Measurements from ENCODE around the gene SMIM33.
"Not testable (repeated sequence)": the region's sequence is repeated elsewhere in the genome, so short reads cannot be mapped to it uniquely, and the experiment has no call there.

The SMIM33 gene
- 0.31 to 0.76 (median 0.56) reads per million in 4 donors for total RNA-seq

DNA sequence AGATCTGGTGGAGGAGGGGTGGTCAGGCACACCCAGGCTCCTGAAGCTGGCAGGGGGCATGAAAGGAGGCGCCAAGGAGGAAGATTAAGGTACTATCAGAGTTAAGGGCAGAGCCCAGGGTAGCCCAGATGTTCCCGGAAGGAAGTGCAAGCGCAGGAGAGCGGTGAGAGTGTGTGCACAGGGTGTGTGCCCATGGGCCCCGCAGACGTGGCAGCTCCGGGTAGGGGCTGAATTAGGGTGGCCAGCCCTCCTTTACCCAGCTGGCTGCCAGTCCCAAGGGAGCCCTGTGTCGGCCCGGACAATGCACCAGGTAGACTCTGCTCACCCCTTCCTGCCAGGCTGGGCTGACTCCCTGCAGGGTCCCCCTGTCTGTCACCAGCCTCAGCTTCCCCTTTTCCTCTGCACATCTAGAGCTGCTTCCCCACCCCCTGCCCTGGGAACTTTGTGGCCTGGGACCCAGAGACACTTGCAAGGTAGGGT lies at the start of gene SMIM33:
Gene SMIM33 (plus strand): TSS at position 184 of the 480 bp plus-strand sequence. CDS start 118 bp downstream, at position 302.
- peak in 2 of 5 donors; percentile 35 to 59 for DNase-seq

DNA sequence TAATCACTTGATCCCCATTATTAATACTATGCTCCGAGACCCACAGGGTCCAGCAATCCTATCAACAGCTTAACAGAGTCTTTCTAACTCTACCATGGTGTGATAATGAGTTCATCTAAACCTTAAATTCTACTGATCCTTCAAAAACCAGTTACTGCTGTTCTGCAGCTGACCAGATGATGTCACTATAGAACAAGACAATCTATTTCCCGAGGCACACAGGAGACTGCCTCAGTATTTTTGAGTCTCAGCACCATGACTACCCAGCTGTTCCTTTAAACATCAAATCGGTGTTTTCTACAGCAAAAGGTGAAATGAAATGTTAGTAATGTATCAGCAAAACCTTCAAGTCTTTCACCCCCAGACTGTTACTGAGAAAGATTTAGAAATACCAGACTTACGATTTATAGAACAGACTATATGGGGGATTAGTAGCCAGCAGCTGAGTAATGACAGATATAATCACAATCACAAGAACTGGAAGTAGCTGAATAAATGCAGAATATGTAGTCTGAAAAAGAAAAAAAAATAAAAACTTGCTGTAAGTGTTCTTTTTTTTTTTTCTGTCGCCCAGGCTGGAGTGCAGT lies 48.4 kb upstream of the SMIM33 start:
- DNase-seq: peak in 4 of 5 donors; percentile 23 to 83 (median 47)

DNA sequence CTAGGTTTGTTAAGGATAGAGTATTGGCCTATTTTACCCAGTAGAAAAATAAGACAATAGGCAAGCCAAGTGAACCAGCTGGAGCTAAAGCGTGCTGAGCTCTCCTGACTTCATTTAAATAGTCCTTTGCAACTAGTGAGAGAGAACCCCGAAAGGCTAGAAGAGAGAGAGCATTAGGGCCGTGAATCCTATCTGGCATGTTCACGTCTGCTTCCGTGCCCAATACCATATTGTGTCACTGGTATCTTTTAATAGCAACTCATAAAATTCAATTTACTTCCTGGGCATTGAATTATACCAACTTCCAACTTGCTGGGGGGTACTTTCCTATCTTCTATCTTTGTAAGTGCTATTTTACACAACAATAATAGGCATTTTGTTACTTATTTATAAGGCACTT lies 45.3 kb upstream of the SMIM33 start:
- DNase-seq: no peak

DNA sequence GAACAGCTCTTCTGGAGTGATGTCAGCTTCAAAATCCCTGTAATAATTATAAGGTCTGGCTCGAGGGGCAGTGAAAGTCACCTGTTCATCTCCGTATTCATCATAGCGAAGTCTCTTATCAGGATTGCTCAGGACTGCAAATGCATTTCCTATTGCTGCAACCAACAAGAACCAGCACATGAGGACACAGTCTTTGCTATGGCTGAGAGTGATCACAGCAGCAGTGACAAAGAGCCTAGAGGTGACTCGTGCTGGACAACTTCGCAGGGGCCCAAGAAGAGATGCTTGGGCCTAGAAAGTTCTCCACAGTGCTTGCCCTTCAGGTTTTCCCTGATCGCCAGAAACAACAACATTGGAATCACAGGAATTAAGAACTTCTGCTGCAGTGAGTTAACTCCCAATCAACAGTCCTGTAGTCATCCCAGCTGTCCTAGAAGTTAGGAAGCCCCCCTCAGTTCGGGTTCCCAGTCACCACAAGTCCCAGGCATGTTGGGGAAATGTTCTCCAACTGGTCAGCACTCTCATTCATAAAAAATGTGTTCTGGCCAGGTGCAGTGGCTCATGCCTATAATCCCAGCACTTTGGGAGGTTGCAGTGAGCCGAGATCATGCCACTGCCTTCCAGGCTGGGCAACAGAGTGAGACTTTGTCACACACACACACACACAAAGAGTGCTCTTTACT lies 44.5 kb upstream of the SMIM33 start:
- DNase-seq: no peak

DNA sequence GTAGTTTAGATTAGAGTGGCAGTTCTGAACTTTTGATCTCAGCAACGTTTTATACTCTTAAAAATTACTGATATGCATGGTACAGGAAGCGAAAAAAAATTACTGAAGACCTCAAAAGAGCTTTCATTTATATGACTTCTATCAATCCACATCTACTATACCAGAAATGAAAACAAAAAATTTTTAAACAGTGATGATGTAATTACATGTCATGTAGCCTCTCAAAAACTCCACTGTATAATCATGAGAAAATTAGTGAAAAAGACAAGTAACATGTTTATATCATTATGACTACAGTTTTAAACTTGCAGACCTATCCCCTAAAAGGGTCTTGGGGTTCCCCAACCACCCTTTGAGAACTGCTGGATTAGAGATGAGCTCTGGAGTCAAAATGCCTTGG lies 40.8 kb upstream of the SMIM33 start:
- DNase-seq: no peak

DNA sequence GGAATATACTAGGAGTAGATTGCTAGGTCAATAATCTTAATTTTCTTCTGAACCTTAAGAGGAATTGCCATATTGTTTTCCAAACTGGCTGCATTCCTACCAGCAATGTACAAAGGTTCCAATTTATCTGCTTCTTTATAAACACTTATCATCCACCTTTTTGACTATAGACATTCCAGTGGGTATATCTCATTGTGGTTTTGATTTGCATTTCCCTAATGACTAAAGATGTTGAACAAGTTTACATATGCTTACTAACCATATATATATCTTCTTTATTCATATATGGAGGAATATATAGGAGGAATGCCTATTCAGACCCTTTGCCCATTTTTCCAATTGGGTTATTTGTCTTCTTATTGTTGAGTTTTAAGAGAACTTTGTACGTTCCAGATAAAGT lies 39.1 kb upstream of the SMIM33 start:
- no peak for DNase-seq

DNA sequence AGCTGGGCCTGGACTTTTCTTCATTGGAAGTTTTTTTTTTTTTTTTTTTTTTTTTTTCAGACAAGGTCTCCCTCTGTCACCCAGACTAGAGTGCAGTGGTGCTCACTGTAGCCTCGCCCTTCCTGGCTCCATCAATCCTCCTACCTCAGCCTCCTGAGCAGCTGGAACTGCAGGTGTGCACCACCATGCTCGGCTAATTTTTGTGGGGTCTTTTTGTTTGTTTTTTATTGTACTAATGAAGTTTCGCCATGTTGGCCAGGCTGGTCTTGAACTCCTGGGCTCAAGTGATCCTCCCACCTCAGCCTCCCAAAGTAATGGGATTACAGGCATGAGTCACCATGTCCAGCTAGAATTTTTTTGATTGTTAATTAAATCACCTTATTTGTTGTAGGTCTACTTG lies 35.1 kb upstream of the SMIM33 start:
- DNase-seq: no peak

DNA sequence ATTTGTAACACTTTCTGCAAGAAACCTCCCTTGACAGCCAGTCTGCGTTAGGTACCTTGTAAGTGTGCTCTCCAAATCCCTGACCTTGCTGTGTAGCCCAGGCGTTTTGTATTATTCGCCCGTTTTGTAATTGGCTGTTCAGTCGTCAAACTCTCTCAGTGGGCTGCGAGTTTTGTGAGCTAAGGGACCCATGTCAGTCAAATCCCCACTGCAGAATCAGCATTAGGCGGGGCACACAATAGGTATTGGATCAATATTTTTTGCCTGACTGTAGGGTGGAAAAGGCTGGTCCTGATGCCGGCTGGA lies 32.1 kb upstream of the SMIM33 start:
- DNase-seq: no peak

DNA sequence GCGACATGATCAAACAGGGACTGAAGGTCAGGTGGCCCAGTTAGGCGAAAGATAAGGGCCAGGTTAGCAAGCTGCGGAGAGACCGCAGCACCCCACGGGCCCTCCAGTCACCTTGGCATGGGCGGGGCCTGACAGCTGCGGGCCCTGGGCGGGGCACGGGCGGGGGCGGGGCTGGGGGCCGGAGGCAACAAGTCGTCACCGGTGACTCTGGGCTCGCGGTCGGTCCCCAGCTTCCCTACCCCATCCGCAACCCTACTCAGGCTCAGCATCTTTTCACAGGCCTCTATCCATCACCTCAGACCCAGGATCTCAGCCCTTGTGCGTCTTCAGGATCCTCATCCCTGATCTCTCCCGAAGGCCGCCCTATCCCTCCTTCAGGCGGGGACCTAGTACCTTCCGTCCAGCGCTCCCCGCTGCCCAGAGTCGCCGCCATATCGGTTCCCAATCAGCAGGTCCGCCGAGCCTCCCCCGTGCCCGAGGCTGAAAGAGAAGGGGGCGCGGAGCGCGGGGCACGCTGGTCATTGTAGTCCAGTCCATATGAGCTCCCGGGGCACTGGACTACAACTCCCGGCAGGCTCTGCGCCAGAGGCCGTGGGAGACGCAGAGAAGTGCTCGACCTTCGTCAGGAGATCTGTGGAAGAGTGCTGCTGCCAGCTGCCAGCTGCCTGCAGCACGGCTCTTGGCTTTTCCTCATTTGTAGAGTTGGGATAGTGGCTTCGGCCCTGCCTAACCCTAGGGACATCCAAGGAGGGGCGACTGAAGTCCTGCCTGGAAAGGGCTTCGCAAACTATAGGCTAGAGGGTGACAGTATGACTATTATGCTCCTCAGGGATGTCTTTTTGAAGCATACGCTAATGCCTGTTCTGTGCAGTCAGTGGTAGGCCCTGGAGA lies 31.5 kb upstream of the SMIM33 start, which contains the start of gene DNAJC18:
Gene DNAJC18 (minus strand): TSS at position 513 of the 891 bp plus-strand sequence. CDS start 80 bp downstream, at position 433.
- peak; percentile 81 to 91 (median 85) for DNase-seq

DNA sequence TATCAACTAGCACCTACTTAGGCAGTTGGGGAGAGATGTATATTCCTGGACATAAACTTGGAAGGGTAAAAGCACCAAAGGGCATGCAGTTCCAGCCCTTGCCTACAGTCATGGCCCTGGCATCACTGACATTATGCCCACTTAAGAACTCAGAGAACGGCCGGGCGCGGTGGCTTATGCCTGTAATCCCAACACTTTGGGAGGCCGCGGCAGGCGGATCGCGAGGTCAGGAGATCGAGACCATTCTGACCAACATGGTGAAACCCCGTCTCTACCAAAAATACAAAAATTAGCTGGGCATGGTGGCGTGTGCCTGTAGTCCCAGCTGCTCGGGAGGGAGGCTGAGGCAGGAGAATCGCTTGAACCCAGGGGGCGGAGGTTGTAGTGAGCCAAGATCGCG lies 30.4 kb upstream of the SMIM33 start:
- DNase-seq: not testable (repeated sequence)

DNA sequence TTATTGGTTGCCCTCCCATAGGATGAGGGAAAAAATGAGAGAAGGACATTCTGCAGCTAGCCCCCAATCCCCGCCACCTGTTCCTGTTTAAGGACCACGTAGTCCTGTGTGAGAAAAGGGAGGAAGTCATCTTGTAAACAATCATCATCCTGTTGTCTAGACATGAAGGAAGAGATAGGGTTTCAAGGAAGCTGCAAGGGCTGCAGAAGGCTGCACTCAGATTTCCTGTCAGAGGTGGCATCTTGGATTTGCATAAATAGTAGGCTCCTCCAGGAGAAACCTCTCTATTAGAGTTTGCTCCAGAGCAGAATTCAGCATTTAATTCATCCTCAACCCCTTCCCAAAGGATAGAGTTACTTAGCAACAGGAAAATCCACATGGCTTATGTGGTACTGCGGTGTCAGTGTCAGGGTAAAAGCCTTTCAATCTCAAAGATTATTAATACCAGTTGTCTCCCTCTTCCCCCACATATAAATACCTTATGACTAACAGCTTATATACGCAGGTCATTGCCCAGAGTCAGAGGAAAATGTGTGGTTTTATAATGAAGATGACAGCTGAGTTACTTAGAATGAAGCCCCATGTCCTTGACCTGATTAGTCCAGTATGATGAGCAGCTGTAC lies 26.9 kb upstream of the SMIM33 start:
- DNase-seq: peak in 4 of 5 donors; percentile 20 to 41 (median 26)

DNA sequence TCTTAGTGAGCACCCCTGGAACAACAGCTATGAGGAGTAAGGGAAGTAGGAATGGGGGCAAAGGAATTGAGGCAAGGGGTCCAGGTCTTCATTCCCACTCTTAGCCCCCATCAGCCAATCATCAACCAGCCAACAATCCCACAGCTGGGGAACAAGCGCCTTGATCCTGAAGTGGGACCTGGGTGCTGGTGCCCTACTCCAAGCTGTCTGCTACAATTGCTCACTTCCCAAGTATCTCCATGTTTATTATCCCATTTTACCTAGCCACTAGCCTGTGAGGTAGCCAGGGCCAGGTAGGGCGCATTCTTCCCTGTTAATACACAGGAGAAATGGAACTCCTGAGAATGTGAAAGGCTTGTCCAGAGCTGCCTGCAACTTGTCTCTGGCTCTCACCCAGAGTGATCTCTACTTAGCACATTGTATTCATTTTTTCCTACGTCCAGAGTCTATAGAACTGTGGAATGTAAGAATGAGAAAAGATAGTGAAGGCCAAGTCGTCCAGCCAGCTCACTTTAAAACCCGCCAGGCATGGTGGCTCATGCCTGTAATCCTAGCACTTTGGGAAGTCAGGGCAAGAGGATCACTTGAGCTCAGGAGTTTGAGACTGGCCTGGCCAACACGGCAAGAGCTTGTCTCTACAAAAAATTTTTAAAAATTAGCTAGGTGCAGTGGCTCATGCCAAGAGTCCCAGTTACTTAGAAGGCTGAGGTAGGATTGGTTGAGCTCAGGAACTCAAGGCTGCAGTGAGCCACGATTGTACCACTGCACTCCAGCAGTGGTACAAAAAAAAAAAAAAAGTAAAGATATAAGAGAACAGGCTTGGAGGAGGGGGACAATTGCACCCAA lies 25.3 kb upstream of the SMIM33 start:
- no peak for DNase-seq

DNA sequence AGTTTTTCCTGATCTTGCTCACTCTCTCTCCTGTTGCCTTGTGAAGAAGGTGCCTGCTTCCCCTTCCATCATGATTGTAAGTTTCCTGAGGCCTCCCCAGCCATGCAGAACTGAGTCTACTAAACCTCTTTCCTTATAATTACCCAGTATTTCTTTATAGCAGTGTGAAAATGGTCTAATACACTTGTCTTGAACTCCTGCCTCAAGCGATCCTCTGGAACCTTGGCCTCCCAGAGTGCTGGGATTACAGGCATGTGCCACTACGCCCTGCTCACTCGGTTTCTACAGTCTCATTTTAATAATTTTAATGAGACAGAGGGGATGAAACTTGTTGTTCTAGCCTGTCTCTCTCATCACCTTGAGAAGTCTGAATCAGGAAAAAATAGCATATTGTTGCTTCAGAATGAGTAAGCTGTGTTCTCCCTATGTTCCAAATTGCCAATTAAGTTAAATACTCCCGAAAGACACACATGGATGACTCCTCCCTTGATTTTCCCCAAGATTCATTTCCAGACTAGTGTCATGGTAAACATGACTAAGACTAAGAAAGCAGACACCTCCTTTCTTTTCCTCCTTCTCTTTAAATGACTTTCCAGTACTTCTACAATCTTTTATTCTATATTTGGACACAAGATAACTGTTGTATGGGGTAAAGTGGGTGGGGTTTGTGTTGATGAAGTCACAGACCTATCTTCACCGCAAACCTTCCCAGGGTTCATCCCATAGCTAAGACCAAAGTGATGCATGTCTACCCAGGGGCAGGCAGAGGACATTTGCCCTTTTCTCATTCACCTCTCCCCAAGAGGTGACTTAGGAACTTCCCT lies 23.6 kb upstream of the SMIM33 start:
- DNase-seq: peak in 1 of 5 donors; percentile 81

DNA sequence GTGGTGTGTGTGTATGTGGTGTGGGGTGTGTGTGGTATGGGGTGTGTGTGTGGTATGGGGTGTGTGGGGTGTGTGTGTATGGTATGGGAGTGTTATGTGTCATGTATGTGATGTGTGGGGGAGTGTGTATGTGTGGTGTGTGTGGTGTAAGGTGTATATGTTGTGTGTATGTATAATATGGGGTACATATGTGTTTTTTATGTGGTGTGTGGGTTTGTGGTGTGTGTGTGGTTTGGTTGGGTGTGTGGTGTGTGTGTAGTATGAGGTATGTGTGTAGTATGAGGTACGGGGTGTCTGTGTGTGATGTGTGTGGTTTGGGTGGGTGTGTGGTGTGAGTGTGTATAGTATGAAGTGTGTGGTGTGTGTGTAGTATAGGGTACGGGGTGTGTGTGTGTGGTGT lies 19.6 kb upstream of the SMIM33 start:
- DNase-seq: no peak

DNA sequence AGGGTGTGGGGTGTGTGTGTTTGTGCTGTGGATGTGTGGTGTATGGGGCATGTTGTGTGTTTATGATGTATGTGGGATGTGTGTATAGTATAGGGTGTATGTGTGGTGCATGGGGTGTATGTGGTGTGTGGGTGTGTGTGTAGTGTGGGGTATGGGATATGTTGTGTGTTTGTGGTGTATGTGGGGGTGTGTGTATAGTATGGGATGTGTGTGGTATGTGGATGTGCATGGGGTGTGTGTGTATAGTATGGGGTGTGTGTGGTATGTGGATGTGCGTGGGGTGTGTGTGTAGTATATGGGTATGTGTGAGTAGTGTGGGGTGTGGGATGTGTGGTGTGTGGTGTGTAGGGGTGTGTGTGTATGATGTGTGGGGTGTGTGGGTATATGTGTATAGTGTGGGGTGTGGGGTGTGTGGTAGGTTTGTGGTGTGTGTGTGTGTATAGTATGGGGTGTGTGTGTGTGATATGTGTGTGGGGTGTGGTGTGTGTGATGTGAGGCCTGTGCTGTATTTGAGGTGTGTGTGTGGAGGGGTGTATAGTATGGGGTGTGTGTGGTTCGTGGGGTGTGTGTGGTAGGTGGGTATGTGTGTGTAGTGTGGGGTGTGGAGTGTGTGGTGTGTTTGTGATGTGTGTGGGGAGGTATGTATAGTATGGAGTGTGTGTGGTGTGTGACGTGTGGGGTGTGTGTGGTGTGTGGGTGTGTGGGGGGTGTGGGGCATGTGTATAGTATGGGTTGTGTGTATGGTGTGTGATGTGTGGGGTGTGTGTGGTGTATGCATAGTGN lies 18.7 kb upstream of the SMIM33 start:
- DNase-seq: no peak

DNA sequence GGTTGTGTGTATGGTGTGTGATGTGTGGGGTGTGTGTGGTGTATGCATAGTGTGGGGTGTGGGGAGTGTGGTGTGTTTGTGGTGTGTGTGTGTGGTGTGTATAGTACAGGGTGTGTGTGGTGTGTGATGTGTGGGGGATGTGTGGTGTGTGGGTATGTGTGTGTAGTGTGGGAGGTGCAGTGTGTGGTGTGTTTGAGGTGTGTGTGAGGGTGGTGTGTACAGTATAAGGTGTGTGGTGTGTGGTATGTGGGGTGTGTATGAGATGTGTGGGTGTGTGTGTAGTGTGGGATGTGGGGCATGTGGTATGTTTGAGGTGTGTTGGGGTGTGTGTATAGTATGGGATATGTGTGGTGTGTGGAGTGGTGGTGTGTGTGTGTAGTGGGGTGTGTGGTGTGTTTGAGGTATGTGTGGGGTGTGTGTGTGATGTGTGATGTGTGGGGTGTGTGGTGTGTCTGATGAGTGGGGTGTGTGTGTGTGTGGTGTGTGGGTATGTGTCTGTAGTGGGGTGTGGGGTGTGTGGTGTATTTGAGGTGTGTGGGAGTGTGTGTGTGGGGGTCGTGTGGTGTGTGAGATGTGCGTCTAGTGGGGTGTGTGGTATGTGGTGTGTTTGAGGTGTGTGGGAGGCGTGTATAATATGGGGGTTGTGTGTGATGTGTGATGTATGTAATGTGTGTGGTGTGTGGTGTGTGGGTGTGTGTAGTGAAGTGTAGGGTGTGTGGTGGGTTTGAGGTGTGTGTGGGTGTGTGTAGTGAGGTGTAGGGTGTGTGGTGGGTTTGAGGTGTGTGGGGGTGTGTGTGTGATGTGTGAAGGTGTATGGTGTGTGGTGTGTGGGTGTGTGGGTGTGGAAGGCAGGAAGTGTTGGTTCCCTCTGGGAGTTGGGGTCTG lies 16.9 kb upstream of the SMIM33 start:
- peak in 1 of 5 donors; percentile 52 for DNase-seq

DNA sequence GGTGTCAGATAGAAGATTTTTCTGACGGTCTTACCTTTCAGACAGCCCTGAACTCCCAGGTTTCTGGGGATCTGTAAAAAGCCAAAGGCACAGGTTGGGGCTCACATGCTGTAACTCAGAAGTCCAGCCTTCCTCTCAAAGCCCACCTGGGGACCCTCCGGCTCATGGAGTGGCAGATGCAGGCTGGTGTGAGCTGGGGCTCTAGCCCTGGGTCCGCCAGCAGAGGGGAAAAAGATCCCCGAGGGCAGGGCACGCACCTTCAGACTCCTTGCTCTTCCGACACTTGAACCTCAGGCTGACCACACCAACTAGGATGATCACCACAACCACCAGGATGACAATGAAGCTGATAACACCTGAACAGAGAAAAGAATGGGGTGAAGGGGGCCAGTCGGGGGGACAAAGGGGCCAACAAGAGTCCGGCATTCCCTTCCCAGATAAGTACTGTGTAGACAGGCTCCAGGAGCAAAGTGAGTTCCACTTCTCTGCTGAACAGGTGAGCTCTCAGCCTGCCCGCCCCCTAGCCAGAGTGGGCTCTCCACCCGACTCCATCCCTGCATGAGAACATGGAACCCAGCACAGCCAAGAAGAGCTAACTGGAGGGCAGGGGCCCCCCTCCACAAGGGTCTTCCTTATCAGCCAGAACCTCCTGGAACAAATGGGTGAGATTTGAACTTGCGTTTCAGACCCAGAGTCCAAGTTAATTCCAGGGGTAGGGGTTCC lies 16.1 kb upstream of the SMIM33 start:
- DNase-seq: no peak

DNA sequence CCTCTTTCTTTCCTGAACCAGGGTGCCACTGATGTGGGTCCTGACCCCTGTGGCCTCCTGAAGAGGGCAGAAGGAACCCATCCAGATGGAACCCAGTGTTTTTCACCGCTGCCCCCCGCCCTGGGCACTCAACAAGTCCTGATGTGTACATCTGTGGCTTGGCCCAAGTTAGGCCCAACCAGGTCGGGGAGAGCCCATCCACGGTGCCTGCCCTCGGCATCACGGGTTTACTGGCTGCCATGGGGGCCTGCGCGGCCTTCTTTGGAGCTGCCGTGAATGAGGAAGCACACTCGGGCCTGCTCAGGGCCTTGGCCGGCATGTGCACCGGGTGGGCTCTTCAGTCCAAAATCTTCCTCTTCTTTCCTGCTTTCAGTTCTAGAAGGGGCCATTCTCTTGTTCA lies 14.0 kb upstream of the SMIM33 start:
- DNase-seq: no peak

Measured in T-helper 1 cell (primary cell).